Stimulated activated naive CD4-positive, alpha-beta T cell (primary cell): ENCODE measurements around the gene PSPC1.
"Not testable (repeated sequence)": the region's sequence is repeated elsewhere in the genome, so short reads cannot be mapped to it uniquely, and the experiment has no call there.

Experiments used
- DNase-seq, 6 experiments: peaks; one replicate each; lab custom pipeline; 2025; lab: John Stamatoyannopoulos, UW

The PSPC1 gene

GRCh38 chr13:19782727-19783682 lies at the start of gene PSPC1:
PSPC1 (minus strand) TSS chr13:19782945; CDS start chr13:19782757, 188 bp downstream.
- DNase-seq = peak; percentile 86 to 95 (median 94)

- DNase-seq = no peak
Observed at GRCh38 chr13:19822673-19823072, 39.9 kb upstream of the PSPC1 start.

- DNase-seq = peak in 2 of 6 experiments; percentile 5 to 10
Observed at GRCh38 chr13:19818223-19818842, 35.6 kb upstream of the PSPC1 start.

GRCh38 chr13:19817510-19818158 lies 34.9 kb upstream of the PSPC1 start:
- DNase-seq = no peak

GRCh38 chr13:19817106-19817505 lies 34.4 kb upstream of the PSPC1 start:
- no peak for DNase-seq

GRCh38 chr13:19815842-19816241 lies 33.1 kb upstream of the PSPC1 start:
- not testable (repeated sequence) for DNase-seq

- DNase-seq = no peak
Observed at GRCh38 chr13:19810996-19811881, 28.5 kb upstream of the PSPC1 start.

- DNase-seq = no peak
Observed at GRCh38 chr13:19810151-19810550, 27.4 kb upstream of the PSPC1 start.

GRCh38 chr13:19805765-19806164 lies 23.0 kb upstream of the PSPC1 start:
- no peak for DNase-seq

- DNase-seq = no peak
Observed at GRCh38 chr13:19795956-19796355, 13.2 kb upstream of the PSPC1 start.

- no peak for DNase-seq
Observed at GRCh38 chr13:19794631-19795030, 11.9 kb upstream of the PSPC1 start.

- DNase-seq = no peak
Observed at GRCh38 chr13:19791953-19792537, 9.3 kb upstream of the PSPC1 start.

- DNase-seq = peak; percentile 20 to 83 (median 54)
Observed at GRCh38 chr13:19782049-19782726, 557 bp downstream of the PSPC1 start.

GRCh38 chr13:19781526-19781925 lies 1.2 kb downstream of the PSPC1 start:
- DNase-seq = no peak

GRCh38 chr13:19780753-19781418 lies 1.9 kb downstream of the PSPC1 start:
- DNase-seq = peak in 1 of 6 experiments; percentile 8

GRCh38 chr13:19772306-19772705 lies 10.4 kb downstream of the PSPC1 start:
- DNase-seq = no peak

- DNase-seq = no peak
Observed at GRCh38 chr13:19769854-19770253, 12.9 kb downstream of the PSPC1 start.

GRCh38 chr13:19767966-19768365 lies 14.8 kb downstream of the PSPC1 start:
- no peak for DNase-seq

GRCh38 chr13:19766591-19766990 lies 16.2 kb downstream of the PSPC1 start:
- DNase-seq = no peak

GRCh38 chr13:19764237-19764636 lies 18.5 kb downstream of the PSPC1 start:
- no peak for DNase-seq
